Muscle of back (tissue), 11 donors: ENCODE results near the gene NEIL3. TPM values are rescaled to one million over a fixed set of nuclear protein-coding genes. Genes with fewer than 3 reads are reported as not detected.

ENCODE experiments used
- DNase-seq, 3 donors: peaks; one replicate each; pipeline versions ENCODE4 v3.0.0 to v3.0.0-alpha.2; 2013
- polyA plus RNA-seq, 10 donors: library from polyadenylated mRNA; unstranded; fragments of 120-200 nt; gene quantifications; one replicate each; pipeline ENCODE4 v1.2.1, GENCODE V29; 2013; ENCODE audit not compliant: insufficient read length in 10 of 10

The NEIL3 gene
- polyA plus RNA-seq, 10 donors: 2.2 to 5.0 (median 3.2) TPM

DNA sequence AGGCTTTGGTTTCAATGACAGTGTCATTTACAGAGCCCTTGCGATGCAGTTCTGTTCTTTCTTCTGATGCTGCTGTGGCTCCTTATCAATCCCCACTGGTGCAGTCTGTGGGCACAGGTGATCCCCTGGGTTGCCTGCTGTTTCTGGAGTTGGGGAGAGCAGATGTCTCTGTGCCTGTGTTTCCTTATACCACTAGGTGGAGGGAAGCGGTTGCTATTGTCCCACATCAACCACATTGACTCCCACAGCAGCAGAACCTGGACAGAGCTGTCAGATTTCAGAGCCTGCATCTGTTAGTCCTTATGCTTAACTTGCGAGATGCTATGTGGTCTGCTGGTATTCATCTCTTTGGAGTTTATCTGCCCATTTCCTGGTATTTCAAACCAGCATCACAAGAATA, 57.7 kb downstream of the NEIL3 start:
- no peak for DNase-seq

DNA sequence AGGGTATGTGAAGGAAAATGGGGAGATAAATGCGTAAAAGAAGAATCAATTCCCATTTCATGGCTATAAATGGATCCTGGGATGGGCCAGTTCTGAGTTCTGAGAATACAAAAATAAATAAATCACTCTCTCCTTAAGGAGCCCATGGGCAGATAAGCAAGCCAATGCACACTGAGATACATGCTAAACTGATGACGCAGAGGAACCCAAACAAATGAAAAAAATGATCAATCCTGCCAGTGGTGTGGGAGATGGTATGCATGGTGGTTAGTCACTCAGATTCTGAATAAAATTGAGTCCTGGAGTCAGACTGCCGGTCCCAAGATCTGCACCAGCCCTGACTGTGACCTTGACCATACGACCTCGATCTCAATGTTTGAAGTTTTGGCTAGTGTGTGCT, 59.7 kb downstream of the NEIL3 start:
- peak in 1 of 3 donors; percentile 3 for DNase-seq

DNA sequence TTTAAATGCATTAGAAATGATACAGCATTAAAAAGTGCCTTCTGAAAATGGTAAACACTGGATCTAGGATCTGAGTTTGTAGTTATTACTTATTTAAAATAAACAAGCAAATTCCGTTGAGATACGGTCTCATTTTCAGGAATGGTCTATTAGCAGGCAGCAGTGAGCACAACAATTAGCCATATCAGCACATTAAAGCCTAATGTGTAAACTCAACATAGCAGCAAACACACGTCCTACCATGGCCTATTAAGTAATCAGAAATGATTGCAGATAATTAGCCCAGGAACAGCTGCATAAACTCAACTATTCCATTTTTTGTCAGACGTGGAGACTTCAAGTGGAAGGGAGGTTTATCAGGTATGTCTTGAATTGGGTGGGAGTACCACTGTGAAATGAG, 61.8 kb downstream of the NEIL3 start:
- no peak for DNase-seq

DNA sequence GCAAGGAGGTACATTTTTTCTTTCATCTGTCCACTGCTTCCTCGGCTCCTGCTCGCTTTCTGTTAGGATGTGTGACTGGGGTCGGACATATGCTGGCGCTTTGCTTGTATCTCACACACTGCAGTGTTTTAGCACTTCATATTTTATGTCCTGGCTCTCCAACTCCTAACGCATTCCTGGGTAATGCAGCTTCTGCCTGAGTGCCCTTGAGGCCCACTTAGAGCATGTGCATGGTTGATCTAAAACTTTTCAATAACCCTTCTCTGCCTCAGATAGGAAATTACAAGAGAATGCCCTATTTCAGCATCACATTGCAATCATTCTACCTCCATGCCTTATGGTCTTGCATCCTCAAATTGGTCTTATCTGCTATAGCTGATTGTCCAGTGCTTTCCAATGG, 65.3 kb downstream of the NEIL3 start:
- no peak for DNase-seq

DNA sequence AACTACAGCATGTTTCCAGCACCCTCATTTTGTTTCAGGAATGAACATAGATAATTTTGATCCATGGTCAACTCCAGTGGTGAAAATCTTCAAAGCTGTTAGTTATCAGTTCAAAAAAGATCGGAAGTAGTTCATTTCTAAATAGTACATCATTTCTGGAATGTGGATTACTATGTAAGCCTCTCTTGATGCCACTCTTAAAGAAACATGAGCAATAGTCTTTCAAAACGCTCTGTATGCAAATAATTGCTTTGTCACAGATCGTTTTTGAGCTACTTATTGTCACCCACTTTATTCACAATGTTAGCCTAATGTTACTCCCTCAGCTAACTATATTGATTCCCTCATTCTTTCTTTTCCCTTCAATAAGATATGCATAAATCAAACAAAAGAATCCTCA, 65.7 kb downstream of the NEIL3 start:
- DNase-seq: no peak

DNA sequence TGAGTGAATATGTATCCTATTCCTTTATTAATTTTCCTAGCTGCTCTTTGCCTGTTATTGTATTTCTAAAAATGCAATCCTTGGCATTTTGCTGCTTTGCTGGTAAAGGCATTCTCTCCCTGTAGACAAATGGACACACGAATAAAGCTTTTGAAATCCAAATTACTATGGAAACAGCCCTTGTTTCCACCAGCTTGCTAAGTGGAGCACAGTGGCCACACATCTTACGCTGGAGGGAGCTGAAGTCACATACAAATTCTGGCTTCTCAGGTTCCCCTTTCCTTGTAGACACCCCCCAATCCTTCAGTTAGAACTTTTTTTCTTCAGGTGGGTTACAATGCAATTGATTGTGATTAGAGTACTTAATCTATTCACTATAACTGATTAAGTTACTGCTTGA, 66.3 kb downstream of the NEIL3 start:
- peak in 1 of 3 donors; percentile 1 for DNase-seq

DNA sequence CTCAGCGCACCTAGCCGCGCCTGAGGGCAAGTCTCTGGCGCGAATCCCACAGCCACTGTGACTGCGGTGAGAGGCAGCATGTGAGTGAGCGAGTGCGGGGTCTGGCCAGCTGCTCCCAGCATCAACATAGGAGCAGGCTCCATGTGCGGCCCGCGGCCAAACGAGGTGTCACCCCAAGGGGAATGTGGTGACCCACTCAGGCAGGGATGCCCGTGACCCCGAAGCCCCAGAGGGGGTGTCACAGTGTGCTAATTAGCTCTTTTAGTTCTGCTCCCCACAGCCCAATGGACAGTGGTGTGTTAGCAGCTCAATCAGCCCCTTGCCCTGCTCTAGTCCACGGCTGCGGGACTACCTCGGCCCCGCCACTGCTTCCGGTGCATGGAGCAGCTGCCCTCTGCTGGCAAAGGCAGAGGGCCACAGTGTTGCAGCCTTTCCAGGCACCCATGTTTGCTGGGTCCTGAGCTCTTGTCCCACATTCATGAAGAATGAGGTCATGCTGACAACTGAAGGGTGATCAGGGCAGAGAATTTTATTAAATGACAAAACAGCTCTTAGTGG, 71.1 kb downstream of the NEIL3 start:
- no peak for DNase-seq

DNA sequence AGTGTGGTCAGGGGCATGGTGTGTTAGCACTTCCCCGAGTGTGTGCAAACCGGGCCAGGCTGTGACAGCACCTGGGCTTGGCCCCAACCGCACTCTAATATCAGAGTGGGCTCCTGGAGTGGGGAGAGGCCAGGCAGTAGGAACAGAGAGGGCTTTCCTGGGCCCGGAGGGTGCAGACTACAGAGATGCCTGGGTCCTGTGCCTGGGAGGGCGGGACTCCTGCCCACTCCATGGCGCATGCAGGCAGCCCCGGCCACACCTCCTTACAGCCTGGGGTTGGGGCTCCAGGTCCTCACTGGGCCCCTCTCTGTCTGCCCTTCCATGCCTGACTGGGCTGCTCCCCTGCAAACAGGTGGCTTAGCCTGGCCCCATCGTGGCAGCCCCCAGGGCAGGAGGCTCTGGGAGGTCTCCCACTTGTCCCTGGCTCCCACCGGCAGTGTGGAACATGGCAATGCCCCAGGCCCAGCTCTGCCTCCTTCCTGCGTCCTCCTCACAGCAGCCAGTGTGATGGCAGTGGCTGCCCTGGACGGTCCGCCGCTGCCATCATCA, 72.2 kb downstream of the NEIL3 start:
- DNase-seq: no peak

DNA sequence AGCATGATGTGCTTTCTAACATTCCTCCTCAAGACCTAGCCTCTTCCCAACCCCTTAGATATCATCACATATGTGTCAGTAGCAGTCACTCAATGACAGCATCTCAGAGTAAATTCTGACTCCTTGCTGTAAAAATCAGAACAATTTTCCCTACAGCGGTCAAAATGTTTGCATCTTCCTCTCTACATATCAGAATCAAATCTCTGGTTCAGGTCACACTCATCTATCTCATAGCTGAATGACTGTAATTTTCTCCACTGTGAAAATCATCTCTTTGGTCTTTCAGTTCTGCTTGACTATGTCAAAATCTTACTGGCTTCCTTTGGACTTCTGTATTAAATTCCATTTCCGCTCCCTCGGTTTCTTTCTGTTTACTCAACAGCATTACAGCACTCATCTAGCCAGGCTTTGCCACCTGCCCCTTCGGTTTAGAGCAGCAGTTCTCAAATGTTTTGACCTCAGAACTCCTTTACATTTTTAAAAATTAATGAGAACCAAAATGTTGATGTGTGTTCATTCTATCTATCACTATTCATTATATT, 75.3 kb downstream of the NEIL3 start:
- DNase-seq: no peak

DNA sequence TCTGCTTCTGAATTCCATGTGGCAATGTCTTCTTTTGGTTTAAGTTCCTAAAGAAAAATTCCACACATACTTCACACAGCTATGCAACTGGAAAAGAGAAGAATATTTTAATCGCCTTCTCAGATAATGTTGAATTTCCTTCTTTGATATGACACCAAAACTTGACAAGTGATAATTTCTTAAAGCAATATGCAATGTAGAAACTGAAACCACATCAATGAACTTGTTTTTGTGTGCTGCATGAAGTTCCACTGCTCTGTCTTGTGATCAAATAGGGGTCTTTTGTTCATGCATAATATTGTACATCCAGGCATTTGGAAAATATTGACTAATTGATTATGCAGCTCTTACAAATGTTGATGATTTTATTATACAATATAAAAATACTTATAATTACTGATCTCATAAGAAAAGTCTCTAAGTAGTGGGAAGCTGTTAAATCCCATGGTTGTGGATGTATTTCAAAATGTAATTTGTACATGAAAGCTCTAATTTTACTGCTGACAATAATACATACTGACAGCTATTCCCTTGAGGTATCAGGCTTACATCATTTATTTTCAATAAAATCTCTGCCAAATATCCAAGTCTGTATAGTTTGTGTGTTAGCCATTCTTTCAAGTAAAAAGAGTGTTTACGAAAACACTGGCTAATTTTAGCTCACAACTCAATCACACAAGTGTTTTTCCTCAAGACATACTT, 76.1 kb downstream of the NEIL3 start:
- no peak for DNase-seq

DNA sequence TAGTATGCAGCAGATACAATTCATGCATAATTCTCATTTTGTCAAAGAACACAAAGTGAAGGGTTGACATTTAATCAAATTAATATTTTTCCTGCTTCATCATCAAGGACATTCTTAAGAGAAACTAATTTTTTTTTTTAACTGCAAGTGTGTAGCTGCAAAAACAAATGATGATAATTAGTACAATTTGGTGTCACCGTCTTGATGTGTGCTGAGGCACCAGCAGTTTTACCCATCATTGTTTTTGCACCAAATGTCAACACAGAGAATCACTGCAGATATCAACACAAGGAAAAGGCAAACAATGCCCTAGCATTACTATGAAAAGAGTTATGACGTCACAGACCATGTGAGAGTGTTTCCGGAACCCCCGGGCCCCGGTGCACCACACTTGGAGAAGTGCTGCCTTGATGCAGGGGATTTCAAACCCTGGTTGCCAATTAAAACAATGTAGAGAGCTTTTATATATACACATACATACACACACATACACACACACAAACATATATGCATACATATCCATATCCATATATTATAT, 76.7 kb downstream of the NEIL3 start:
- no peak for DNase-seq

DNA sequence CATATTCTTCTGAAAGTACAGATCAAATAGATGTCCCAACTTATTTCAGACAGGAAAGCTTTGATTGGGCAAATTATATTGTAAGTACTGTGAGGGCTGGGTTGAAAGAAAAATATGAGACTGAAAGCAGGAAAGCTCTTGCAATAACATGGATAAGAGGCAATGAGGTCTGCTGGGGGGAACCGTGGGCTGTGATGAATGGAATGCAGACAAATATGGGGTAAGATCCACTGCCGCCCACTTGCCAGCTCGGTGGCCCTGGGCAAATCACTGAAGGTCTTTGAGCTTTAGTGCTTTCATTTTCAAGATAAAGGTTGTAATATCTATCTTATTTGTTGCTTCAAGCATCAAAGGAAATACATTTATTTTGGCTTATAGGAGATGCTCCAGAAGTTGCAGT, 81.6 kb downstream of the NEIL3 start:
- DNase-seq: no peak

DNA sequence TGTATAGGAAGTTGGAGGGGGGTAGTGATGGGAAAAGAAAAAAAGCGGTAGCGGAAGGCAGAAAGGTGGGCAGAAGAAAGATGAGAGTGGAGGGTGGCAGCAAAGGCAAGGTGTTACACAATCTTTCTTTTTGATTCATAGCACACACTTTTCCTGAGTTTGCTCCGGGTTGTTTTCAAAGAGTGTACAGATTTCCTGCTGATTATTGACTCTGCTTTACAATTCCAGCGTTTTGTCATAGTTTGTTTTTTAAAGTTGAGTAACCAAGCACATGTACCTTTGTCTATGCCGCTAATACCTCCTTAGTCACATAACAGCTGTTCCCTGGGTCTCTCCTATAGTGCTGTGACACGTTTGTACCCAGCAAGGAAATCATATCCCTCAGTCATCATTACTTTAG, 82.3 kb downstream of the NEIL3 start:
- no peak for DNase-seq

DNA sequence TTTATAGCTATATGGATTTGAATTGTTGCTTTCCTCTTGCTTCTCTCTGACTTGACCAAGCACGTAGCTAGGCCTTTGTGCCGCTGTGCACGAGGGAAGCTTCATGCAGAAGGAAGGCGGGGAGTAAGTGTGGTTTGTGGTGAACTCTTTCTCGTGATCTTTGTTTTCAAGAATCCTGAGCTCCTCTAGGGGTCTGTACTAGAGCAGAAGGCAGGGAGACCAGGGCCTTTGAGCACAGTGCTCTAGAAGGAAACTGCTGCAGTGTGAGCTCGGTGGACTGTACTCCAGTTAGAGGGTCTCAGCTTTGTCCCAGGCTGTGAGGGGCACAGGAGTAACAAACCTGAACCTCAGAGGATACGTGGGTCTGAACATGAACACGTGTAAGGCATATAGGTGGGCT, 83.6 kb downstream of the NEIL3 start:
- DNase-seq: no peak

DNA sequence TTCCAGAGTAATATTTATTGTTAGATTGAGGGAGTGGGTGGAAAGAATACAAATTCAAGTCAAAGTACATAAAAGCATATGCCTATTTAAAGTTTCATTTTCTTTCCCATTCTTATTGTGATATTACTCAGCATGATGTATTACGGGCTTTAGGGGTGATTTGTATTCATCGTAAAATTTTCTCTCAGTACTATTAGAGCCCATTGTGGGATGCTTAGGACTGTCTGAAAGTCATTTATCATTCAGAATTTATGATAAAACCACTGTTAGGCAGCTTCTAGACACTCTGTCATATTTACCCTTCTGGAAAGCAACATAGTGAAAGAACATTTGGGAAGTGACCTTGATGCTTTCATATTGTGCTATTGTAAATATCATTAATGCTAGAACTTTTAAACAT, 86.7 kb downstream of the NEIL3 start:
- DNase-seq: no peak

DNA sequence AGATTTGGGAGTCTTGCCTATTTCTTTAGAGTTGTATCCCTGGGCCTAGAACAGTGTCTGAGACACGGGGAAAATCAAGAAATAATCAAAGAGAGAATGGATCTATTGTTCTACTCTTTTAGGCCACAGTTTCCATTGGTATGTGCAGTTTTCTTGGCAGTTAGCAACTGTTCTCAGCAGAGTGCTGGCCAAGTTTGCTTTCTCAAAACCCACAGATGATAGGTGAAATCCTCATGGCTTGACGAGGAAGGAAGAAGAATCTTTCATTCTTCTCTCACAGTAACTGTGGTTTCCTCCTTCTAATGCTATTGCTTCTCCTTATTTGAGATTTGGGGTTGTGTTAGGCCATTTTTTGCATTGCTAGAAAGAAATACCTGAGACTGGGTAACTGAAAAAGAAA, 90.4 kb downstream of the NEIL3 start:
- DNase-seq: no peak

DNA sequence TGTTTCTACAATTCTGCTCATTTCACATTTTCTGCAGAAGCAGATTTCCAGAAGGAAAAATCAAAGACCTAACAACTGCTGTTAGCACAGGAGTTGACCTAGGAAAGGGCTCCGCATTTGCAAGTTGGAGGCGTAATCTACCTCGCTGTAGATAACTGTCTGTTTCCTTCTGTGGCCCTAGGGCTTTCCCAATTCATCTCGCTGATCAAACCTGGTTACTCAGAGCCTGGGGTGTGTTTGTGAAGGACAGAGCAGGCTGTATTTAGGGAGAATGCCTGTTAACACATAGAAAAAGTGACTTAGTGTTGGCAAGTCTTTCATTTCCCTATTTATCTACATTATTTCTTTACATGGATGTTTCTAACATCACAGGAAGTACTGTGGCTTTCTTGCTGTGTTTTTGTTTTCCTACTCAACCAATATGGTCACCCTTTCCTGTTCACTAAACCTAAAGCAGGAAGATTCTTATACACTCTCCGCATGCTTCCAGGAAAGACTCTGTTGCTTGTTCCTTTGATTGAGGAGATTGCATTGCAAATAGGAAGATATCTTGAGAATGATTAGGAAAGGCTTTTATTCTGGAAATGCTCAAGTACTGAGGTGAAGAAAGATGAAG, 92.1 kb downstream of the NEIL3 start:
- DNase-seq: no peak

DNA sequence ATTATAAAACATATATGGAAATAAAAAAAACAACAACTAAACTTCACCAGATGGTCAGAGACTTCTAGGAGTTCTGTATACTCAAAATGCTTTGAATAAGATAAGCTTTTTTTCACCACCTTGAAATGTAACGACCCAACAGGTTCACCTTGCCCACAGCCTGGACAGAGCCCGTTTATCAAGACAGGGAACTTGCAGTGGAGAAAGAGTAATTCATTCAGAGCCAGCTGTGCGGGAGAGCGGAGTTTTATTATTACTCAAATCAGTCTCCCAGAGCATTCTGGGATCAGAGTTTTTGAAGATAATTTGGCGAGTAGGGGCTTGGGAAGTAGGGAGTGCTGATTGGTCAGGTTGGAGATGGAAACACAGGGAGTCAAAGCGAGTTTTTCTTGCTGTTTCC, 94.1 kb downstream of the NEIL3 start:
- no peak for DNase-seq

DNA sequence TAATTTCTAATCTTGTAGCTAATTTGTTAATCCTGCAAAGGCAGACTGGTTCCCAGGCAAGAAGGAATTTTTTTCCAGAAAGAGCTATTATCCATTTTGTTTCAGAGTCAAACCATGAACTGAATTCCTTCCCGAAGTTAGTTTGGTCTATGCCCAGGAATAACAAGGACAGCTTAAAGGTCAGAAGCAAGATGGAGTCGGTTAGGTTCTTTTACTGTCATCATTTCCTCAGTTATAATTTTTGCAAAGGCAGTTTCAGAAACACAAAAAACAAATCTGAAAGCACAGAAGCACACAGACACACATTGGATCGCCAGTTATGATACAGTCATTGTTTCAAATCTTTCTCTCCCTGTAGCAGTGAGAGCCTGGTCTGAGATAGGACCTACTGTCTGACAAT, 94.7 kb downstream of the NEIL3 start:
- no peak for DNase-seq

DNA sequence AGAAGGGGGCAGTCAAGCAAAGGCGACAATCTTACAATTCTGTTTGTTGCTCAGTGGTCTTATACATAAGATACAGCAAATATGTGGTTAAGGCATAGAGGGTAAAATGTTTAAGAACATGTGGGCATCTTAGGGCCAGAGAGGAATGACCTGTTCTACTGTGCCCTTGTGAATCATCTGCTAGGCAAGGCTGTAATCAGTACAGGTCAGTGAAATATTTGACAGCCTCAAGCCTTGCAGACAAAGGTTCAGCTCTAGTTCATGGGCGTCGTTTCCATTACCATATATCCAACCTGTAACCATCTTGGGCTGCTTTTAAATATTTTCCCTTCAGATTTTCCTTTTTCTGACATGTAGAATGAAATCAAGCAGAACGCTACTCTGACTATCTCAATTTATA, 95.3 kb downstream of the NEIL3 start:
- DNase-seq: no peak

DNA sequence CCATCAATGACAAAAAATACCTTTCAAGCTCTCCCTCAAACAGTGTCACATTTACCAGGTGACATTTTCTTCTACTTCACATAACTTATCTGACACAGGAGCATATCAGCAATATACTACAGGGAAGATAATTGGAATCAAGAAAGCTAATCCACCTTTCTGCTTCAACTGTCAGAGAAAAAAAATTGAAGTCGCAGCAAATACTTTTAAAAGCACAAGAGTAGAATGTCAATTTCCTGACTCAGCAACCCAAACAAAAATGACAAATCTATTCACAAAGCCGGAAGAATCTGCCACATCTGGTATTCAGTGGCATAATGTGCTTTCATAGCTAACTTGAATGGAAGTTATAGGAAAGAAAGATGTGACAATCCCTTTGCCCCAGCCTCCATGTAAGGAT, 95.8 kb downstream of the NEIL3 start:
- no peak for DNase-seq

DNA sequence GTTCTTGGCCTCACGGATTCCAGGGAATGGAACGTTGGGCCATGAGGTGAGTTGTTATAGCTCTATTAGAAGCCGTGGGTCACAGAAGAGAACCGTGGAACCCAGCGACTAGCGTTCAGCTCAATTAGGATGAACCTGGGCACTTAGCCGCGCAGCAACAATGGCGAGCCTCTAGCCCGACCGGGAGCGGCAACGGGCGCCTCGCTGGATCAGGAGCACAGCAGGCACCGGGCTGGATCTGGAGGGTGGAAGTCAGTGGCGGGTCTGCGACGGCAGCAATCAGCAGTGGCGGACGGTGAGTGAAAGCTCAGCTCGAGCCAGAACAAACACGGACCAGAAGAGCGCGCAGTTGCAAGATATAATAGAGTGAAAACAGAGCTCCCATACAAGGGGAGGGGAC, 98.3 kb downstream of the NEIL3 start:
- DNase-seq: no peak

DNA sequence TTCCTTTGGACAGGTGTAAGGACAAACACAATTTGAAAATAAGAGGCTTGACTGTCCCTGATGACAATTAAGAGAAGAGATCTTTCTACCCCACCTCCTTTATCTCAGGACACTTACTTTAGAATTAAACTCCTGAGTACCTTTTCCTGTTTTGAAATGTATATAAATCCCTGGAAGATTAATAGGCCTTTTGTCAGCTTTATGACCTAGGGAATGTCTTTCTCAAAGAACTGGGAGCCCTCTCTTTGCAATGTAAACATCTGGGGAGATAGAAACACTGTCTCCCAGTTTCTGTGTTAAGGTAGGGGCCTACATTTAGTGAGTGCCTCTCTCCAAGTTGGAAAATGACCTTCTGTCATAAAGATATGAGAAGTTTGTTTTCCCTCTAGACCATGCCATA, 100.9 kb downstream of the NEIL3 start:
- no peak for DNase-seq
